ENCODE data around the gene NLGN4Y. TPM values are rescaled to one million over a fixed set of nuclear protein-coding genes. Genes with fewer than 3 reads are reported as not detected.

NLGN4Y gene
- total RNA-seq, 4 donors from 2014 or later: 0.70 to 5.7 TPM; not detected in 2

DNA sequence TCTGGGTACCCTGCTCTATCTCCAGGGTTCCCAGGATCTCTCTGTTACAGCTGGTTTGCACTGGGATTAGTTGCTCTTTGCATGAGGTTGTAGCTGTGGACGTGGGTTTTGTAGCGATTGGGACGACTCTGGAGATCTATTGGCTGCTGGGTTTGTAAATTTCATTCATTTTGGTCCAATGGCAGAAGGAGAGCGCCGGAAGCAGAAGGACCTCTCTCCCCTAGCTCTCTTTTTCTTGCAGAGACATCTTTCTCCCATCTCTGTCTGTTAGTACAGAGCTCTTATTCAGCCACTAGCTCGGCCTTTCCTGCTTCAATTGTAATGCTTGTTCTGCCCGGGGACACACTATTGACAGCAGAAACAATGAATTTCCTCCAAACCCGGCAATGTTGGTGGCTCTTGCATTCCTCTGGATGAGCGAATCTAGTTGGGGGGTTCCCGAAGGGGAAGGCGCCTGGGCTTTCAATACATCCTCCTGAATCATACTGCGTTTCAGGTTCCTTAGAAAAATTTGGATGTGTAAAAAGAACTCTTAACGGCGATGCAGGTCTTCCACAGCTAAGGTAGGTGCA lies 1.9 kb upstream of the NLGN4Y start:
- no peak for DNase-seq
- Histone ChIP-seq H3K27ac (no peak overlapping the region), H3K36me3 (no peaks in the 10 kb centered on the region), H3K9me3 (no peaks in the 10 kb centered on the region), H3K4me1 (no peaks in the 10 kb centered on the region), H3K4me3 (peak overlapping the region in 1 of 4 donors; percentile 12), H3K27me3 (no peaks in the 10 kb centered on the region)
- TF ChIP-seq POLR2A (IDR thresholded peaks at IDR 0.05): no peak
- TF ChIP-seq, protein P1, sequence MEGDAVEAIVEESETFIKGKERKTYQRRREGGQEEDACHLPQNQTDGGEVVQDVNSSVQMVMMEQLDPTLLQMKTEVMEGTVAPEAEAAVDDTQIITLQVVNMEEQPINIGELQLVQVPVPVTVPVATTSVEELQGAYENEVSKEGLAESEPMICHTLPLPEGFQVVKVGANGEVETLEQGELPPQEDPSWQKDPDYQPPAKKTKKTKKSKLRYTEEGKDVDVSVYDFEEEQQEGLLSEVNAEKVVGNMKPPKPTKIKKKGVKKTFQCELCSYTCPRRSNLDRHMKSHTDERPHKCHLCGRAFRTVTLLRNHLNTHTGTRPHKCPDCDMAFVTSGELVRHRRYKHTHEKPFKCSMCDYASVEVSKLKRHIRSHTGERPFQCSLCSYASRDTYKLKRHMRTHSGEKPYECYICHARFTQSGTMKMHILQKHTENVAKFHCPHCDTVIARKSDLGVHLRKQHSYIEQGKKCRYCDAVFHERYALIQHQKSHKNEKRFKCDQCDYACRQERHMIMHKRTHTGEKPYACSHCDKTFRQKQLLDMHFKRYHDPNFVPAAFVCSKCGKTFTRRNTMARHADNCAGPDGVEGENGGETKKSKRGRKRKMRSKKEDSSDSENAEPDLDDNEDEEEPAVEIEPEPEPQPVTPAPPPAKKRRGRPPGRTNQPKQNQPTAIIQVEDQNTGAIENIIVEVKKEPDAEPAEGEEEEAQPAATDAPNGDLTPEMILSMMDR (IDR thresholded peaks at IDR 0.05): no peak

DNA sequence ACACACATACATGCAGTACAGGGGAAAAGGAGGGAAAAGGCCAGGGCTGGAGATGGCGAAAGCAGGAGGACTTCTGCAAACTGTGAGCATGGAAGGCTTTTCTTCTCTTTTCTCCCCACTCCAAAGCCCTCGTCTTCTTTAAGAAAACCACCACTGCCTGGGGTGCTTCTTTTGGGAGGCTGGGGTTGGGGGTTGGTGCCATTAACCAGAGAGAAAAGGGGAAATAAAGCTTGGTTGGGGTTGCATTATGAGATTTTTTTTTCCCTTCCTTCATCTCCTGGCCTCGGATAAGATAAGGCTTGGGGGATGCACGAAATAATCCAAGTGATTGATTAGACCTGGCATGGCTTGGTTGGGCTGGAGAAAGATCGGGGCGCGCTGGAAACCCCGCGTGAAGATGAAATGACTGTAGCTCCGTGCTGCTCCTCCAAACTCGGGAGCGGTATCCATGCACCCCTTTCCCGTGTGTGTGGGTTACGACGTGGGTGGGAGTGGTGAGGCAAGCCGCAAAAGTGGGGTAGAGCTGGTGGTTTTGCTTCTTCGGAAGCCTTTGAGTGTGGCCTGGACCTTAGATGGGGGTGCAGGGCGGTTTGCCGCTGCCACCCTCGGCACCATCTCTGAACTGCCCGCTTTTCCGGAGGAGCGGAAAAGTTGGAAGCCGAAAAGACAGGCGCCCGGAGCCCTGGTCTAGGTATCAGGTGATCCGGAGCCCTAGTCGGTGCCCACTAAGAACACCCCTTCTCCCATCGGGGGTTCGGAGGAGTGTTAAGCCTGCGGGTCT lies 648 bp upstream of the NLGN4Y start:
- Histone ChIP-seq H3K36me3 (no peaks in the 10 kb centered on the region), H3K4me3 (peak overlapping the region in 2 of 4 donors; percentile 35 to 52), H3K9me3 (no peaks in the 10 kb centered on the region), H3K27ac (peak overlapping the region in 1 of 4 donors; percentile 48), H3K27me3 (no peaks in the 10 kb centered on the region), H3K4me1 (no peaks in the 10 kb centered on the region)
- no peak for TF ChIP-seq POLR2A (IDR thresholded peaks at IDR 0.05)
- TF ChIP-seq, protein P1 (IDR thresholded peaks at IDR 0.05): no peak
- DNase-seq: no peak

DNA sequence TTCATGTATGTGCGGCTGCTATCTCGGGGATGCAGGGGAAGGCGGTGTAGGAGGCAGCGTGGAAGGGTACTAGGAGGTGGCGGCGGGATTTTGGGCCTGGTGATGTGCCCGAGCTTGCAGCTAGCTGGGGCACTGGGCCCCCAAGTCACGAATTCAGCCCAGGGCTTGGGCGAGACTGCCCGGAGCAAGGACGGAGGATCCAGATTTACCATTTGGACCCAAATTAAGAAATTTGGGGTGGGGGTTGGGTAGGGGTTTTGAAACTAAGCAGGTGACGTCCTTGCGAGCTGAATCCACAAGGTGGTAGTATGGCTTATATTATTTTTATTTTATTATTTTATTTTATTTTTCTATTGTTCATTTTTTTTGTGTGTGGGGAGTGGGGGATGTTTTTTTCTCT lies 986 bp downstream of the NLGN4Y start:
- Histone ChIP-seq H3K36me3 (no peaks in the 10 kb centered on the region), H3K4me1 (no peaks in the 10 kb centered on the region), H3K27me3 (no peaks in the 10 kb centered on the region), H3K4me3 (peak overlapping the region in 2 of 4 donors; percentile 35 to 52), H3K27ac (peak overlapping the region in 1 of 4 donors; percentile 48), H3K9me3 (no peaks in the 10 kb centered on the region)
- TF ChIP-seq POLR2A (IDR thresholded peaks at IDR 0.05): no peak
- no peak for DNase-seq

DNA sequence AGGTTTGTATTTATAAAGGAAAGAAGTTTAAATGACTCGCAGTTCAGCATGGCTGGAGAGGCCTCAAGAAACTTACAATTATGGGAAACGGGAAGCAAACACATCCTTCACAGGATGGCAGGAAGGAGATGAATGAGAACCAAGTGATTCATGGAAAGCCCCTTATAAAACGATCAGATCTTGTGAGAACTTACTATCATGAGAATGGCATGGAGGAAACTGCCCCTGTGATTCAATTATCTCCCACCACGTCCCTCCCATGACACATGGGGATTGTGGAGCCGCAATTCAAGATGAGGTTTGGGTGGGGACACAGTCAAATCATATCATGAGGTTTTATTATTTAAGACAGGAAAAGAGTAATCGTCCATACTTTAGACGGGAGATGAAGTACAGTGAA lies 4.0 kb downstream of the NLGN4Y start:
- H3K27ac ChIP-seq: no peak overlapping the region
- H3K4me3 ChIP-seq: no peak overlapping the region
- TF ChIP-seq, protein P1 (IDR thresholded peaks at IDR 0.05): no peak
- no peak for TF ChIP-seq POLR2A (IDR thresholded peaks at IDR 0.05)
- no peaks in the 10 kb centered on the region for H3K9me3 ChIP-seq
- H3K4me1 ChIP-seq: no peaks in the 10 kb centered on the region
- no peaks in the 10 kb centered on the region for H3K27me3 ChIP-seq
- no peaks in the 10 kb centered on the region for H3K36me3 ChIP-seq
- DNase-seq: no peak

DNA sequence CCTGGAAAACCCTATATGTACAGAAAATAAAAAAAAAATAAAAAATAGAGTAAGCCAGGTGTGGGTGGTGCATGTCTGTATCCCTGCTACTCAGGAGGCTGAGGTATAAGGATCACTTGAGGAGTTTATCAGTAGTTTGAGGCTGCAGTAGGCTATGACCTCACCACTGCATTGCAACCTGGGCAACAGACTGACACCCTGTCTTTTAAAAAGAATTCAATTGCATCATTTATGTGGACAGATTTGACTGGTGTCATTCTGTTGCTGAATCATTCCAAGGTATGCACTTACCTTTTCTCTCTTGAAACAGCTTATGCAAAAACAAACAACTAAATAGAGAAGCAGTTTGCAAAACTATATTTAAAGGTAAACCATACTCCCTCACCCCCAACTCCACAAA lies 12.4 kb downstream of the NLGN4Y start:
- no peaks in the 10 kb centered on the region for H3K27me3 ChIP-seq
- TF ChIP-seq, protein P1 (IDR thresholded peaks at IDR 0.05): no peak
- no peak for TF ChIP-seq POLR2A (IDR thresholded peaks at IDR 0.05)
- H3K4me1 ChIP-seq: no peaks in the 10 kb centered on the region
- no peaks in the 10 kb centered on the region for H3K36me3 ChIP-seq
- H3K27ac ChIP-seq: no peak overlapping the region
- no peak for DNase-seq
- no peak overlapping the region for H3K4me3 ChIP-seq
- no peaks in the 10 kb centered on the region for H3K9me3 ChIP-seq

DNA sequence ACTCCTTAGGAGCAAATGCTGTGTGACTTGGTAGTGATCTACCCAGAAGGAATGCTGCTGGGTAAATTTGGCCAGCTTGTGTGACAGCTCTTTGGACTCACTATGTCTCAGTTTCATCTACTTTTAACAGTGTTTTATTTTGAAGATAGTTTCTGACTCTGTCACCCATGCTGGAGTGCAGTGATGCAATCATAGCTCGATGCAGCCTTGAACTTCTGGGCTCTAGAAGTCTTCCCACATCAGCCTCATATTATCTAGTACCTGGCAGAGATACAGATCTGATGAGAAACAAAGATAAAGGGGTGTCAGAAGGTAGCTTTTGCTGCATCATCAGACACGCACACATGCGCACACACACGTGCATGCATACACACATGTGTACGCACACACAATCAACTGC lies 19.2 kb downstream of the NLGN4Y start:
- Histone ChIP-seq H3K4me3 (no peak overlapping the region), H3K4me1 (no peaks in the 10 kb centered on the region), H3K36me3 (no peaks in the 10 kb centered on the region), H3K9me3 (no peaks in the 10 kb centered on the region), H3K27ac (no peak overlapping the region), H3K27me3 (no peaks in the 10 kb centered on the region)
- DNase-seq: no peak
- TF ChIP-seq, protein P1 (IDR thresholded peaks at IDR 0.05): no peak
- TF ChIP-seq POLR2A (IDR thresholded peaks at IDR 0.05): no peak
